ENCODE measurements around the gene HSD11B1L.

Gene HSD11B1L

GRCh38 chr19:5676105-5676771 lies 4.6 kb upstream of the HSD11B1L start:
- H3K36me3 Mint-ChIP-seq, result peaks cover 24 to 48% of the 10 kb centered on the region in 2 donors
- H3K4me3 Mint-ChIP-seq, result no peak overlapping the region
- peak overlapping the region; percentile 80 for H3K27ac Mint-ChIP-seq
- no peaks in the 10 kb centered on the region for H3K27me3 Mint-ChIP-seq
- H3K9me3 Mint-ChIP-seq, result peaks cover 0 to 2% of the 10 kb centered on the region in 2 donors
- peaks cover 9 to 21% of the 10 kb centered on the region in 2 donors for H3K4me1 Mint-ChIP-seq
- ATAC-seq (replicated peaks), result no peak
- DNase-seq, result no peak

DNA sequence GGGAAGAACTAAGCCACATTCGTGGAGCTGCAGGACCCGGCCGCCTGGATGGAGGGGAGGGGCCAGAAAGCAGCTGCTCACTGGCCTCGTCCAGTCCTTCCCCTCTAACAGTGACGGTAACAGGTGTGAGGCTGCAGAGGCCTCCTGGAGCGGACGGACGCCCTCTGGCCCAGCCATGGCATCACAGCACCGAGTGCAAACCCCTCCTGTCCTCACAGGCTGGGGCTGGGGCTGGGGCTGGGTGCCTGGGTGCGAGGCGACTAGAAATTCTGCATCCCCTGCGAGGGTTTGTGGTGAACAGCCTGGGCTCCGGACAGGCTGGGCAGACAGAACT lies 4.1 kb upstream of the HSD11B1L start:
- H3K27me3 Mint-ChIP-seq, result no peaks in the 10 kb centered on the region
- DNase-seq, result no peak
- no peak for ATAC-seq (replicated peaks)
- H3K27ac Mint-ChIP-seq, result no peak overlapping the region
- H3K4me3 Mint-ChIP-seq, result no peak overlapping the region
- peaks cover 24 to 45% of the 10 kb centered on the region in 2 donors for H3K36me3 Mint-ChIP-seq
- peaks cover 14 to 26% of the 10 kb centered on the region in 2 donors for H3K4me1 Mint-ChIP-seq
- H3K9me3 Mint-ChIP-seq, result peaks cover 4% of the 10 kb centered on the region in 2 donors

- H3K27ac Mint-ChIP-seq, result peak overlapping the region; percentile 52
- peaks cover 24 to 42% of the 10 kb centered on the region in 2 donors for H3K36me3 Mint-ChIP-seq
- ATAC-seq (replicated peaks), result no peak
- no peaks in the 10 kb centered on the region for H3K27me3 Mint-ChIP-seq
- peaks cover 4% of the 10 kb centered on the region in 2 donors for H3K9me3 Mint-ChIP-seq
- peaks cover 18 to 30% of the 10 kb centered on the region in 2 donors for H3K4me1 Mint-ChIP-seq
- peak overlapping the region in 1 of 2 donors; percentile 15 for H3K4me3 Mint-ChIP-seq
- no peak for DNase-seq
Observed at GRCh38 chr19:5677136-5677535, 3.7 kb upstream of the HSD11B1L start.

GRCh38 chr19:5677580-5677979 lies 3.2 kb upstream of the HSD11B1L start:
- peak overlapping the region; percentile 52 for H3K27ac Mint-ChIP-seq
- H3K27me3 Mint-ChIP-seq, result no peaks in the 10 kb centered on the region
- no peak overlapping the region for H3K4me3 Mint-ChIP-seq
- peaks cover 20 to 40% of the 10 kb centered on the region in 2 donors for H3K36me3 Mint-ChIP-seq
- ATAC-seq (replicated peaks), result no peak
- peaks cover 20 to 32% of the 10 kb centered on the region in 2 donors for H3K4me1 Mint-ChIP-seq
- DNase-seq, result no peak
- peaks cover 4% of the 10 kb centered on the region in 2 donors for H3K9me3 Mint-ChIP-seq

DNA sequence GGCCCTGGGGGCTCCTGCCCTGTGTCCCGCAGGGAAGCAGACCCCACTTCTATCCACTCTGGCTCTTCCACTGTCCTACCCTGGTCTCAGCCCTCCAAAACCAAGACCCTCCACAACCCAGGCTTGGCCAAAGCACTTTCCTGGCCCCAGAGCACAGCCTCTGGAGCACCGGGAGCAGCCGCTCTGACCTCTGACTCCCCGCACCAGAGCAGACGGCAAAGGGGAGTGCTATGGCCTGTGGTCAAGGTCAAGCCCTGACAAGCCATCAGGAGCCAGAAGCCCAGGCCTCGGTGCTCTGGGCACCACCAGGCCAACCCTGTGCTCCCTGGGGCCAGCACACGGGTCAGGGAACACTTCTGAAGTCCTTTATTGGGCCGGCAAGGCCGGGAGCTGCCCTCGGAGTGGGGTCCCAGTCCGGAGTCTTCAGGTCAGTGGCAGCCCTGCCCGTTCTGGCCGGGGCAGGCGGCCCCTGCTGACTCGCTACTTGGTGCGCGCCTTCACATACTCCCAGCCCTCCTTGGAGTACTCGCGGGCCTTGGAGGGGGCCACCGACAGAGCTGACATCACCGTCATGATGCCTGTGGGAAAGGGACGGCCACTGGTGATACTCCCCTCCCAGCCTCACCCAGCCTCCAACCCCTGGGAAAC lies 2.6 kb upstream of the HSD11B1L start:
- peaks cover 18 to 28% of the 10 kb centered on the region in 2 donors for H3K4me1 Mint-ChIP-seq
- H3K27ac Mint-ChIP-seq, result no peak overlapping the region
- H3K27me3 Mint-ChIP-seq, result no peaks in the 10 kb centered on the region
- peaks cover 4% of the 10 kb centered on the region in 2 donors for H3K9me3 Mint-ChIP-seq
- H3K36me3 Mint-ChIP-seq, result peaks cover 14 to 34% of the 10 kb centered on the region in 2 donors
- H3K4me3 Mint-ChIP-seq, result no peak overlapping the region
- no peak for DNase-seq
- ATAC-seq (replicated peaks), result no peak

GRCh38 chr19:5679289-5680083 lies 1.3 kb upstream of the HSD11B1L start:
- peaks cover 2 to 4% of the 10 kb centered on the region in 2 donors for H3K9me3 Mint-ChIP-seq
- ATAC-seq (replicated peaks) (peak; percentile 0 to 3), DNase-seq (no peak)
- peaks cover 9 to 25% of the 10 kb centered on the region in 2 donors for H3K36me3 Mint-ChIP-seq
- H3K27ac Mint-ChIP-seq, result peak overlapping the region; percentile 97
- H3K4me1 Mint-ChIP-seq, result peaks cover 21 to 28% of the 10 kb centered on the region in 2 donors
- peak overlapping the region; percentile 85 to 88 for H3K4me3 Mint-ChIP-seq
- no peaks in the 10 kb centered on the region for H3K27me3 Mint-ChIP-seq

DNA sequence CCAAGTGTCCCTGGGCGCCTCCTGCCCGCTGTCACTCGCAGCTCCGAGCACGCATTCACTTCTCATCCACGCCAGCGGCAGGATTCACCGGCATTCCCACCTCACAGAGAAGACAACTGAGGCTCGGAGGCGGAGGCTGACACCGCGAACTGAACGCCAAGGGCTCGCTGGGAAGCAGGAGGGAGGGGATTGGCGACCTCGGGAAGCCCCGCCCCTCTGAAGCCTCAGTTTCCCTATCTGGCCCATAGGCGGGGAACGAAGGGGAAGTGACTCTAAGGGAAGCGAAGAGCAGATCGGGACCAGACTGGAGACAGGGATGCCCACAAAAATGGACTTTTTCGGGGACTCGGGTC lies 767 bp upstream of the HSD11B1L start:
- peak overlapping the region; percentile 97 for H3K27ac Mint-ChIP-seq
- H3K36me3 Mint-ChIP-seq, result peaks cover 9 to 21% of the 10 kb centered on the region in 2 donors
- peaks cover 19 to 28% of the 10 kb centered on the region in 2 donors for H3K4me1 Mint-ChIP-seq
- ATAC-seq (replicated peaks) (peak in 1 of 2 donors; percentile 0), DNase-seq (no peak)
- H3K9me3 Mint-ChIP-seq, result peaks cover 2 to 4% of the 10 kb centered on the region in 2 donors
- peak overlapping the region; percentile 85 to 88 for H3K4me3 Mint-ChIP-seq
- H3K27me3 Mint-ChIP-seq, result no peaks in the 10 kb centered on the region

- H3K4me1 Mint-ChIP-seq, result peaks cover 22 to 31% of the 10 kb centered on the region in 2 donors
- peaks cover 9 to 14% of the 10 kb centered on the region in 2 donors for H3K36me3 Mint-ChIP-seq
- H3K27ac Mint-ChIP-seq, result peak overlapping the region; percentile 74
- DNase-seq, result no peak
- peak overlapping the region; percentile 85 to 88 for H3K4me3 Mint-ChIP-seq
- no peaks in the 10 kb centered on the region for H3K27me3 Mint-ChIP-seq
- ATAC-seq (replicated peaks), result no peak
- H3K9me3 Mint-ChIP-seq, result peaks cover 2 to 4% of the 10 kb centered on the region in 2 donors
Observed at GRCh38 chr19:5681391-5682106, 722 bp downstream of the HSD11B1L start.

GRCh38 chr19:5682107-5682482 lies 1.3 kb downstream of the HSD11B1L start:
- DNase-seq (no peak), ATAC-seq (replicated peaks) (no peak)
- Mint-ChIP-seq H3K4me1 (peaks cover 23 to 30% of the 10 kb centered on the region in 2 donors), H3K27me3 (no peaks in the 10 kb centered on the region), H3K36me3 (peaks cover 9 to 11% of the 10 kb centered on the region in 2 donors), H3K27ac (peak overlapping the region; percentile 6), H3K9me3 (peaks cover 2 to 4% of the 10 kb centered on the region in 2 donors), H3K4me3 (peak overlapping the region; percentile 85 to 88)

- no peaks in the 10 kb centered on the region for H3K27me3 Mint-ChIP-seq
- H3K27ac Mint-ChIP-seq, result peak overlapping the region; percentile 80
- peak overlapping the region in 1 of 2 donors; percentile 56 for H3K4me3 Mint-ChIP-seq
- ATAC-seq (replicated peaks) (no peak), DNase-seq (no peak)
- H3K9me3 Mint-ChIP-seq, result peaks cover 4 to 7% of the 10 kb centered on the region in 2 donors
- H3K36me3 Mint-ChIP-seq, result peaks cover 4 to 5% of the 10 kb centered on the region in 2 donors
- H3K4me1 Mint-ChIP-seq, result peaks cover 25 to 34% of the 10 kb centered on the region in 2 donors
Observed at GRCh38 chr19:5683177-5683886, 2.5 kb downstream of the HSD11B1L start.

- peaks cover 26 to 30% of the 10 kb centered on the region in 2 donors for H3K4me1 Mint-ChIP-seq
- H3K27ac Mint-ChIP-seq, result no peak overlapping the region
- DNase-seq (no peak), ATAC-seq (replicated peaks) (no peak)
- H3K27me3 Mint-ChIP-seq, result no peaks in the 10 kb centered on the region
- peaks cover 0 to 4% of the 10 kb centered on the region in 2 donors for H3K36me3 Mint-ChIP-seq
- H3K4me3 Mint-ChIP-seq, result no peak overlapping the region
- peaks cover 4 to 8% of the 10 kb centered on the region in 2 donors for H3K9me3 Mint-ChIP-seq
Observed at GRCh38 chr19:5684694-5685430, 4.0 kb downstream of the HSD11B1L start.

GRCh38 chr19:5686326-5686646 lies 5.5 kb downstream of the HSD11B1L start:
- no peak for ATAC-seq (replicated peaks)
- Mint-ChIP-seq H3K36me3 (peaks cover 13 to 17% of the 10 kb centered on the region in 2 donors), H3K27me3 (no peaks in the 10 kb centered on the region)

More at GRCh38 chr19:5686326-5686646, 5.5 kb downstream of the HSD11B1L start:
- H3K27ac Mint-ChIP-seq, result peak overlapping the region; percentile 92
- H3K4me3 Mint-ChIP-seq, result peak overlapping the region; percentile 85 to 87
- no peak for DNase-seq
- peaks cover 33 to 38% of the 10 kb centered on the region in 2 donors for H3K4me1 Mint-ChIP-seq
- peaks cover 4 to 8% of the 10 kb centered on the region in 2 donors for H3K9me3 Mint-ChIP-seq

Data from stimulated activated naive B cell treated with anti-CD40 and anti-IgM and Interleukin-4, amounts not matched to agents 10 μg/mL and 1 μg/mL and 100 μg/mL, for 72 hours (primary cell).